Cardiac fibroblast (primary cell): ENCODE results near the gene NECAP2.
A peak's percentile ranks its signal among the peaks of the same experiment; 100 is the strongest.
"Not testable (repeated sequence)": the region's sequence is repeated elsewhere in the genome, so short reads cannot be mapped to it uniquely, and the experiment has no call there.

Source experiments
- DNase-seq, 2 donors: peaks; one replicate each; pipeline versions ENCODE4 v3.0.0 to v3.0.0-alpha.2; 2010; ENCODE audit warnings: low read depth in 2 of 2
- H3K4me3 ChIP-seq, 2 donors: replicated peaks in 1 of 2; 1 replicate in 1 of 2; 2 replicates in 1 of 2; pipeline ENCODE4 v1.5.1; 2011; ENCODE audit warnings: low read depth in 2 of 2, low read length in 2 of 2, mild to moderate bottlenecking in 2 of 2, moderate library complexity in 1 of 2
- TF ChIP-seq, protein P1 (sequence below): IDR thresholded peaks from one replicate; pipeline ENCODE4 v1.5.1; 2011; ENCODE audit warnings: low read depth, mild to moderate bottlenecking, low read length, inconsistent platforms

Gene NECAP2

DNA sequence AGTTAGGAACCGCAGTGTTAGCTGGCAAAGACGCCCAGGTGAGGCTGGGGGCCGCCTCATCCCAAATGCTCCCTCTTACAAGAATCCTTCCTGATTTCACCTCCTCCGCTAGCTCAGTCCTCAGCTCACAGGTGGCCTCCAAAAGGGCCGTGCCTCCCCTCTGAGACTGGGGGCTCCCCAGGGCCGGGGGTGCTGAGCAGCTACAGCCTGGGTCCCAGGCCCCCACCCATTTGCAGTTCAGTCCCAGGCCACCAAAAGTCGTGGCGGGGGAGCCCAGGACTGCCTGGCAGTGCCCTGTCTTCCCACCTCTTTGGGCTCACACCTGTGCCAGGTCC lies 43.9 kb downstream of the NECAP2 start:
- no peak overlapping the region for H3K4me3 ChIP-seq
- no peak for DNase-seq
- TF ChIP-seq, protein P1, sequence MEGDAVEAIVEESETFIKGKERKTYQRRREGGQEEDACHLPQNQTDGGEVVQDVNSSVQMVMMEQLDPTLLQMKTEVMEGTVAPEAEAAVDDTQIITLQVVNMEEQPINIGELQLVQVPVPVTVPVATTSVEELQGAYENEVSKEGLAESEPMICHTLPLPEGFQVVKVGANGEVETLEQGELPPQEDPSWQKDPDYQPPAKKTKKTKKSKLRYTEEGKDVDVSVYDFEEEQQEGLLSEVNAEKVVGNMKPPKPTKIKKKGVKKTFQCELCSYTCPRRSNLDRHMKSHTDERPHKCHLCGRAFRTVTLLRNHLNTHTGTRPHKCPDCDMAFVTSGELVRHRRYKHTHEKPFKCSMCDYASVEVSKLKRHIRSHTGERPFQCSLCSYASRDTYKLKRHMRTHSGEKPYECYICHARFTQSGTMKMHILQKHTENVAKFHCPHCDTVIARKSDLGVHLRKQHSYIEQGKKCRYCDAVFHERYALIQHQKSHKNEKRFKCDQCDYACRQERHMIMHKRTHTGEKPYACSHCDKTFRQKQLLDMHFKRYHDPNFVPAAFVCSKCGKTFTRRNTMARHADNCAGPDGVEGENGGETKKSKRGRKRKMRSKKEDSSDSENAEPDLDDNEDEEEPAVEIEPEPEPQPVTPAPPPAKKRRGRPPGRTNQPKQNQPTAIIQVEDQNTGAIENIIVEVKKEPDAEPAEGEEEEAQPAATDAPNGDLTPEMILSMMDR: no peak

DNA sequence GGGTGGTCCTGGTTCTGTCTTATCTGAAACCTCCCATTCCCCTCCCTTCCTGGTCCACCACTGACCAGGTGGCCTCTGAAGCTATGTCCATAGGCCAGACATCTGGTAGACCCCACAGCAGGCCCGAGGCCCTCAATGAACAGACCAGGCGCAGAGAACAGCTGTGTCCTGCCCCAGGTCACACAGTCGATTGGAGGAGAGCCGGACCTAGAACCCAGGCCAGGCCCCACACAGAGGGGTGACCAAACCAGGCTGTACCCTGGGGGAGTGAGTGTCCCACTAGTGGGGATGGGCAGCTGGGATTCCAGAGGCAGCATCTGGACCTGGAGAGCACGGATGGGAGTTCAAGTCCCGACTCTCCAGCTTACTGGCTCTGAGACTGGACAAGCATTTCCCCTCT lies 44.4 kb downstream of the NECAP2 start:
- no peak for DNase-seq
- no peak overlapping the region for H3K4me3 ChIP-seq

DNA sequence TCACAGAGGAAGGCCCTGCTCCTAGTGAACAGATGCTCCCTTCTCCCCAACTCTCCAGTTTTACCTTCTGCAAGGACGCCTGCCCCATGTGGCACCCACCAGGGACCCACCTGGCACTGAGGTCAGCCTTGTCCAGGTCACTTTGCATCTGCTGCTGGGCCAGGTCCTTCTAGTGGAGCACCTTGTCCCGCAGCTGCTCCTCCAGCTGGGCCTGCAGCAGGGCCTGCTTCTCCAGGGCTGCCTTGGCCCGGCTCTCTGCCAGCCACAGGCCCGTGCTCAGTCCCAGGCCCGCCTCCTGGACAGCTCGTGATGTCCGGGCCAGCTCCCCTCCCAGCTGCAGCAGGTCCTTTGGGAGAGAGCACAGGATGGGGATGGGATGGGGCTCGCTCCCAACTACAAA lies 45.8 kb downstream of the NECAP2 start:
- not testable (repeated sequence) for H3K4me3 ChIP-seq, DNase-seq

More for the DNA sequence above, 44.4 kb downstream of the NECAP2 start:
- TF ChIP-seq, protein P1: no peak

DNA sequence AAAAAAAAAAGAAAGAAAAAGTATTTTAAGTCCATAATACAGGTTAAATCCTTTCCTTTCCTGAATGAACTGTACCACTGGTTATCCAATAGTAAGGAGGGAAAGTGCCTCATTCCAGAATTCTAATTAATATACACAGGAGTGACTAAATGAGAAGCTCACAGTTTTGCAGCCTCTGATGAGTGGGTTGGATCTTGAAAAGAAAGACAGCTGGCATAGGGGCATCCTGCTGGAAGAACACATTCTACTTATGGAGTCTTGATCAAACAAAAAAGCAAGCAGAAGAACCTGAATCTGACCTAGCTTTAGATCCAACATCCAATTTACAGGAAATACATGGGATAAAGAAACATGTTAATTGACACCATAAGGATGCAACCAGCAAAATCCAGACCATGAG lies 46.5 kb downstream of the NECAP2 start:
- H3K4me3 ChIP-seq, DNase-seq: not testable (repeated sequence)

- H3K4me3 ChIP-seq, DNase-seq: not testable (repeated sequence)
These were observed 48.8 kb downstream of the NECAP2 start for GRCh38 chr1:16489195-16489880.

- no peak overlapping the region for H3K4me3 ChIP-seq
- DNase-seq: no peak
- TF ChIP-seq, protein P1: no peak
These were observed 50.6 kb downstream of the NECAP2 start for GRCh38 chr1:16491056-16491675.

- H3K4me3 ChIP-seq, DNase-seq: not testable (repeated sequence)
These were observed 52.4 kb downstream of the NECAP2 start for GRCh38 chr1:16492937-16493336.

DNA sequence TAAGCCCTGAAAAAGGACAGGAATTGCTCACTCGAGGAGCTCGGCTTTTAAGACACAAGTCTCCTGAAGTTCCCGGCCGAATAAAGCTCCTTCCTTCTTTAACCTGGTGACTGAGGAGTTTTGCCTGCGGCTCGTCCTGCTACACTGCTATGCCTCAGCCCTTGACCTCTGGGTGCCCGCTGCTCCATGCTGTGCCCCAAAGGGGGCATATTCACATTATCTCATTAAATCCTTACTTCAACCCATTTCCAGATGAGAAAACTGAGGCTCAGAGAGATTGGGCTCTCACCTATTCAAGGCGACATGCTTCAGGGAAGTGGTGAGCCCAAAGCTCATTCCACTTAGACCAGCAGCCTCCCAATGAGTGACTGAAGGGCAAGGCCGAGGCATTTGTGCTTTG lies 53.2 kb downstream of the NECAP2 start:
- H3K4me3 ChIP-seq, DNase-seq: not testable (repeated sequence)

- peak; percentile 10 to 17 for DNase-seq
- not testable (repeated sequence) for H3K4me3 ChIP-seq
These were observed 57.0 kb downstream of the NECAP2 start for GRCh38 chr1:16497474-16497904.

- H3K4me3 ChIP-seq: peak overlapping the region; percentile 58 to 78
- not testable (repeated sequence) for DNase-seq
These were observed 57.5 kb downstream of the NECAP2 start for GRCh38 chr1:16498047-16498446.
